PC-9 (cell line): Measurements from ENCODE around the gene CRACDL.

Source experiments
- CTCF ChIP-seq: fragments of 200-600 bp; sonication (generic); conservative IDR thresholded peaks from 2 replicates; pipeline ENCODE4 v1.6.1; 2017; ENCODE audit warnings: mixed run types, antibody characterized with exemption, mild to moderate bottlenecking, moderate library complexity
- EZH2 ChIP-seq: fragments of 200-600 bp; sonication (generic); IDR thresholded peaks from 2 replicates; pipeline ENCODE4 v1.8.0; 2017; ENCODE audit warnings: antibody characterized with exemption, low read depth

- no peak for TF ChIP-seq CTCF
- TF ChIP-seq EZH2 = no peak
Measured at GRCh38 chr2:98809116-98809515, 126.9 kb downstream of the CRACDL start.
